ENCODE results near the gene FAM163A. TPM values are rescaled to one million over a fixed set of nuclear protein-coding genes. Genes with fewer than 3 reads are reported as not detected.

FAM163A gene
- total and polyA plus RNA-seq, 9 of the 15 experiments (the other 6 are each of a cell fraction or from before 2014, with no cell fraction given) = not detected

DNA sequence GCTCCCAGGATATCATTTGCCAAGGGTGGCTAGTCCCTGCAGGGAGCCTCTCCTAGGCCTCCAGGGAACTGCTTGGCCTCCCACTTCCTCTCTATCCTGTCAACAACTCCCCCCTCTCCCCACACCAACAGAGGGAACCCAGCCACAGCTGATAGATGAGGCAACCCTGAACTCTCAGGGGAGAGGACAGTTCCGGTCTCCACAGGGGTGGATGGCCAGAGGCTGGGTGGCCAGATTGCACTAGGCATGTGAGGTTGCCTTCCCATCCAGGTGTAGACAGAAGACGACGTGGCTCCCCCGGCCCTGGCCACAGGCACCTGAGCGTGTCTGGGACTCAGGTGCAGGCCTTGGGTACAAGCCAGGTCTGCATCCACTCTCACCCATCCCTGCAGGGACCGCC lies 81.2 kb downstream of the FAM163A start (continued):
- TF ChIP-seq, protein P1, sequence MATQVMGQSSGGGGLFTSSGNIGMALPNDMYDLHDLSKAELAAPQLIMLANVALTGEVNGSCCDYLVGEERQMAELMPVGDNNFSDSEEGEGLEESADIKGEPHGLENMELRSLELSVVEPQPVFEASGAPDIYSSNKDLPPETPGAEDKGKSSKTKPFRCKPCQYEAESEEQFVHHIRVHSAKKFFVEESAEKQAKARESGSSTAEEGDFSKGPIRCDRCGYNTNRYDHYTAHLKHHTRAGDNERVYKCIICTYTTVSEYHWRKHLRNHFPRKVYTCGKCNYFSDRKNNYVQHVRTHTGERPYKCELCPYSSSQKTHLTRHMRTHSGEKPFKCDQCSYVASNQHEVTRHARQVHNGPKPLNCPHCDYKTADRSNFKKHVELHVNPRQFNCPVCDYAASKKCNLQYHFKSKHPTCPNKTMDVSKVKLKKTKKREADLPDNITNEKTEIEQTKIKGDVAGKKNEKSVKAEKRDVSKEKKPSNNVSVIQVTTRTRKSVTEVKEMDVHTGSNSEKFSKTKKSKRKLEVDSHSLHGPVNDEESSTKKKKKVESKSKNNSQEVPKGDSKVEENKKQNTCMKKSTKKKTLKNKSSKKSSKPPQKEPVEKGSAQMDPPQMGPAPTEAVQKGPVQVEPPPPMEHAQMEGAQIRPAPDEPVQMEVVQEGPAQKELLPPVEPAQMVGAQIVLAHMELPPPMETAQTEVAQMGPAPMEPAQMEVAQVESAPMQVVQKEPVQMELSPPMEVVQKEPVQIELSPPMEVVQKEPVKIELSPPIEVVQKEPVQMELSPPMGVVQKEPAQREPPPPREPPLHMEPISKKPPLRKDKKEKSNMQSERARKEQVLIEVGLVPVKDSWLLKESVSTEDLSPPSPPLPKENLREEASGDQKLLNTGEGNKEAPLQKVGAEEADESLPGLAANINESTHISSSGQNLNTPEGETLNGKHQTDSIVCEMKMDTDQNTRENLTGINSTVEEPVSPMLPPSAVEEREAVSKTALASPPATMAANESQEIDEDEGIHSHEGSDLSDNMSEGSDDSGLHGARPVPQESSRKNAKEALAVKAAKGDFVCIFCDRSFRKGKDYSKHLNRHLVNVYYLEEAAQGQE (IDR thresholded peaks at IDR 0.05; ENCODE audit: borderline replicate concordance) = no peak
- TF ChIP-seq, protein P1 (CRISPR knock-in tag; IDR thresholded peaks at IDR 0.05; ENCODE audit: low read depth) = peak; percentile 42; the same call in 1 of the 2 replicates
- TF ChIP-seq FOXM1 (IDR thresholded peaks at IDR 0.05; ENCODE audit: low read depth) = no peak
- no peak for TF ChIP-seq FOXM1 (CRISPR knock-in tag; IDR thresholded peaks at IDR 0.05; ENCODE audit: low read depth)
- no peak for TF ChIP-seq PHB2 (IDR thresholded peaks at IDR 0.05; ENCODE audit: low read depth)
- TF ChIP-seq KDM1A (IDR thresholded peaks at IDR 0.05) = no peak
- TF ChIP-seq ZNF347 (CRISPR knock-in tag; IDR thresholded peaks at IDR 0.05; ENCODE audit: low read depth) = no peak
- no peak for TF ChIP-seq GTF2E2 (tag; IDR thresholded peaks at IDR 0.05)
- TF ChIP-seq ETV1 (tag; conservative IDR thresholded peaks at IDR 0.05; ENCODE audit: low read depth) = peak; percentile 62
- TF ChIP-seq, protein P2, sequence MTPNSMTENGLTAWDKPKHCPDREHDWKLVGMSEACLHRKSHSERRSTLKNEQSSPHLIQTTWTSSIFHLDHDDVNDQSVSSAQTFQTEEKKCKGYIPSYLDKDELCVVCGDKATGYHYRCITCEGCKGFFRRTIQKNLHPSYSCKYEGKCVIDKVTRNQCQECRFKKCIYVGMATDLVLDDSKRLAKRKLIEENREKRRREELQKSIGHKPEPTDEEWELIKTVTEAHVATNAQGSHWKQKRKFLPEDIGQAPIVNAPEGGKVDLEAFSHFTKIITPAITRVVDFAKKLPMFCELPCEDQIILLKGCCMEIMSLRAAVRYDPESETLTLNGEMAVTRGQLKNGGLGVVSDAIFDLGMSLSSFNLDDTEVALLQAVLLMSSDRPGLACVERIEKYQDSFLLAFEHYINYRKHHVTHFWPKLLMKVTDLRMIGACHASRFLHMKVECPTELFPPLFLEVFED (CRISPR knock-in tag; conservative IDR thresholded peaks at IDR 0.05) = 0 out of 2 replicates have a peak, but pooled peaks have one; percentile 13
- no peak for TF ChIP-seq ZNF77 (CRISPR knock-in tag; IDR thresholded peaks at IDR 0.05)
- TF ChIP-seq SNRNP70 (optimal IDR thresholded peaks at IDR 0.05; ENCODE audit: low read depth, low read length) = no peak
- TF ChIP-seq, protein P3, sequence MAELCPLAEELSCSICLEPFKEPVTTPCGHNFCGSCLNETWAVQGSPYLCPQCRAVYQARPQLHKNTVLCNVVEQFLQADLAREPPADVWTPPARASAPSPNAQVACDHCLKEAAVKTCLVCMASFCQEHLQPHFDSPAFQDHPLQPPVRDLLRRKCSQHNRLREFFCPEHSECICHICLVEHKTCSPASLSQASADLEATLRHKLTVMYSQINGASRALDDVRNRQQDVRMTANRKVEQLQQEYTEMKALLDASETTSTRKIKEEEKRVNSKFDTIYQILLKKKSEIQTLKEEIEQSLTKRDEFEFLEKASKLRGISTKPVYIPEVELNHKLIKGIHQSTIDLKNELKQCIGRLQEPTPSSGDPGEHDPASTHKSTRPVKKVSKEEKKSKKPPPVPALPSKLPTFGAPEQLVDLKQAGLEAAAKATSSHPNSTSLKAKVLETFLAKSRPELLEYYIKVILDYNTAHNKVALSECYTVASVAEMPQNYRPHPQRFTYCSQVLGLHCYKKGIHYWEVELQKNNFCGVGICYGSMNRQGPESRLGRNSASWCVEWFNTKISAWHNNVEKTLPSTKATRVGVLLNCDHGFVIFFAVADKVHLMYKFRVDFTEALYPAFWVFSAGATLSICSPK (IDR thresholded peaks at IDR 0.05; ENCODE audit: borderline replicate concordance) = no peak
- no peak for TF ChIP-seq ETV6 (IDR thresholded peaks at IDR 0.05; ENCODE audit: borderline replicate concordance in 1 of 2, low read depth in 2 of 2, low read length in 1 of 2)
- TF ChIP-seq ETV6 (CRISPR knock-in tag; IDR thresholded peaks at IDR 0.05; ENCODE audit: borderline replicate concordance) = no peak
- TF ChIP-seq, protein P4, sequence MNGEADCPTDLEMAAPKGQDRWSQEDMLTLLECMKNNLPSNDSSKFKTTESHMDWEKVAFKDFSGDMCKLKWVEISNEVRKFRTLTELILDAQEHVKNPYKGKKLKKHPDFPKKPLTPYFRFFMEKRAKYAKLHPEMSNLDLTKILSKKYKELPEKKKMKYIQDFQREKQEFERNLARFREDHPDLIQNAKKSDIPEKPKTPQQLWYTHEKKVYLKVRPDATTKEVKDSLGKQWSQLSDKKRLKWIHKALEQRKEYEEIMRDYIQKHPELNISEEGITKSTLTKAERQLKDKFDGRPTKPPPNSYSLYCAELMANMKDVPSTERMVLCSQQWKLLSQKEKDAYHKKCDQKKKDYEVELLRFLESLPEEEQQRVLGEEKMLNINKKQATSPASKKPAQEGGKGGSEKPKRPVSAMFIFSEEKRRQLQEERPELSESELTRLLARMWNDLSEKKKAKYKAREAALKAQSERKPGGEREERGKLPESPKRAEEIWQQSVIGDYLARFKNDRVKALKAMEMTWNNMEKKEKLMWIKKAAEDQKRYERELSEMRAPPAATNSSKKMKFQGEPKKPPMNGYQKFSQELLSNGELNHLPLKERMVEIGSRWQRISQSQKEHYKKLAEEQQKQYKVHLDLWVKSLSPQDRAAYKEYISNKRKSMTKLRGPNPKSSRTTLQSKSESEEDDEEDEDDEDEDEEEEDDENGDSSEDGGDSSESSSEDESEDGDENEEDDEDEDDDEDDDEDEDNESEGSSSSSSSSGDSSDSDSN (IDR thresholded peaks at IDR 0.05; ENCODE audit: borderline replicate concordance in 1 of 2, low read depth in 2 of 2, low read length in 2 of 2) = no peak
